HG02759 (cell line): Measurements from ENCODE around the gene DCANP1.
A peak's percentile ranks its signal among the peaks of the same experiment; 100 is the strongest.

Experiments used
- ATAC-seq: cut with Tn5 transposase; IDR thresholded peaks from one replicate; pipeline ENCODE4 v1.9.1; 2021; ENCODE audit warnings: mild to moderate bottlenecking, moderate library complexity; ENCODE audit not compliant: unreplicated experiment

DCANP1 gene

DNA sequence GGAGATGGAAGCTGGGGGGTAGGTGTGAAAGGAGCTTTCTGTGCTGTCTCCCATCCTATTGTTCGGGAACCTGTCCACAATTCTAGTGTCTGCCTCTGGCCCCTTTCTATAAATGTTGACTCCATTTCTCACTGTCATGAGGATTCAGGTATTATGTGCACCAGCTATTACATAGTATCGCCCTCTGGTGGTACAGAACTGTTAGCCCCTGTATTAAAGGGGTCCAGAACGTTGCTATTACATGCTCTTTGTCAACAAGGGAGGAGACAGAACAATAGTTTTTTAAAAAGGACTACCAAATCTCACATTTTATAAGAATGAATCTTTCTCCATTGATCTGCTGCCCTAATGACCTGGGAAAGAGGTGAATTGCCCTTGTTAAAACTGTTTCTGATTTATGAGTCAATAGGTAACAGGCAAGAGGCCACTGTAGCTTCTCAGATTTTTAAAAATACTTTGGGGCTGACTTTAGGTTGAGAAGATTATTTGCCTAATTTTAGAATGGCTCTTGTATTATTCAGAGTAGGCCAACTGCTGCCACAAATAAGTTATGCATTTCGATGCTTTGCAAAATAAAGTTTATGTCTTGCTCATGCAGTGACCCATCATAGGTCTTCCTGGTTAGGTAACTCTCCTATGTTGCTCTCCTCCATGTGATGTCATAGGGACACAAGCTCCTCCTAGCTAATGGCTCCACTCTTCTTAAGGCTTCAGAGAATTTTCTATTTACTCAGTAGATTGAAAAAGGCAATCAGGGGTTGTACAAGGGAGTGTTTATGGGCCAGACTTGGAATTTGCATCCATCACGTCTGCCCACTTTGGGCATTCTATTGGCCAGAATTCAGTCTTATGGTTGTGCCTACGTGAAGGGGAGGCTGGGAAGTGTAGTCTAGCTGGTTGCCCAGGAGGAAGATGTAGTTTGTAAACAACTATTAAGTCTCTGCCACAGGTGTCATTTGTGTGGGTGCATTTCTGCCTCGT, 20.8 kb downstream of the DCANP1 start:
- ATAC-seq: peak; percentile 70

DNA sequence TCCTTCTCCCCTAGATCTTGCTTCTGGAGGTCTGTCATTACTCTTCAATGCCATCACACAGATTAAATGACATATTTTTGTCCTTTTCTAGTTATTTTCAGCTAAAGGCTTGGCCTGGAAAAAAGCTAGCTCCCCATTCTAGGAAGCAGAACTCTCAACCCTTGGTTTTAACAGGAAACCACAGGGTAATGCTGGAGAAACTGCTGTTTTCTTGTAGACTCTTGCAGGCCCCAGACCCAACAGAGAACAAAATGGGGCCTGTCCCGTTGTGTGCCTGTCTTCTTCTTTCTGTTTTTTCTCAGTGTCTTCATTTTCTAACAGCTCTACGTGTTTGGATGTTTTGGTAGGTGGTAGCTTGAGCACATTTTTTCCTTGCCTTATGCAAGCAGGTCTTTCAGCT, 21.5 kb downstream of the DCANP1 start:
- ATAC-seq: no peak

DNA sequence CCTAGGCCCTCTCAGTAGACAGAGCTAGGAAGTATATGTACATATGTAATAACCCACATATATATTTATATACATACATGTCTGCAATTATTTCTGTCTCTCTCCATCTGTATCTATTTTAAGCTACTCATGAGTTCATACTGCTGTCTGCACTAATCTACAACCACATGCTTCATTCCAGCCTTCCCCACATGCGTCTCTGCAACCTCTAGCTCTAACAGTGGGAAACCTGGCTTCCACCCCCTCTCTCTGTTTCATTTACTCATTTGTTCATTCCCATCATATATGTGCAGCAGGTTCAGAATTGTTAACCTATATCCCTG, 23.3 kb downstream of the DCANP1 start:
- no peak for ATAC-seq

DNA sequence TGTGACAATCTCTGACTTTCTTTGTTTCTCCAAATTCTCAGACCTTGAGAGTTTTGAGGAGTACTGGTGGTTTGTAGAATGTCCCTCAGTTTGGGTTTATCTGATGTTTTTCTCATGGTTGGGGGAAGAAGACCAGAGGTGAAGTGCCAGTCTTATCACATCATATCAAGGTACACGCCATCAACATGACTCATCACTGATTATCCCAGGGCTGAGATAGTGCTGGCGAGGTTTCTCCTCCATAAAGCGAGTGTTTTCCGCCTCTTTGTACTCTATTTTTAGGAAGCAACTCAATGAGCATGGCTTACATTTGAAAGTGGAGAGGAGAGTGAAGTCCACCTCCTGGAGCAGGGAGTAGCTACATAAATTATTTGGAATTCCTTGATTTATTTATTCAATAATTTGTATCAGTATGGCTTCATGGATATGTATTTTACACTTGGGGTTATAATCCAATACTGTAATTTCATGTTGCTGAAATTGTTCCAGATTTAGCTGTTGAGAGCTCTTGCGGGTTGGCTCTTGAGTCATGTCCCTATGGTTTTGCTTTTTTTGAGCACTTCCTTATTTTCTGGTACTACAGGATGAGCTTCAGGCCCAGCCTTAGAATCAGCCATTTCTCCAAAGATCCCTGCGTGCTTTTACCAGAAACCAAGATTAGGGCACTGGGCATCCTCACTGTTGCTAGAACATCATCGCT, 23.9 kb downstream of the DCANP1 start:
- no peak for ATAC-seq

DNA sequence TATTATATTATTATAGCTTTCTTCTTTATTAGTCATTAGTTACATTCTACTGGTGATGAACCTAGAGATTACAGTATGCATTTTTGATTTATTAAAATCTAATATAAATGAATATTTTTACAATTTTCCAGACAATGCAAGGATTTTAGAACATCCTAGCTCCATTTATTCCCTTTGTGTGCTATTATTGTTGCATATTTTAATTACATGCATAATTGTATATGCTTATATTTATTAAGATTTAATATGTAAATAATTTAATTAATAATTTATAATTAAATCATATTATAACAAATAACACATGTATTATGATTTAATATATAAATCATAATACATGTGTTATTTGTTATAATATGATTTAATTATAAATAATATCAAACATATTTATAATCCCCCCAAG, 24.7 kb downstream of the DCANP1 start:
- no peak for ATAC-seq

DNA sequence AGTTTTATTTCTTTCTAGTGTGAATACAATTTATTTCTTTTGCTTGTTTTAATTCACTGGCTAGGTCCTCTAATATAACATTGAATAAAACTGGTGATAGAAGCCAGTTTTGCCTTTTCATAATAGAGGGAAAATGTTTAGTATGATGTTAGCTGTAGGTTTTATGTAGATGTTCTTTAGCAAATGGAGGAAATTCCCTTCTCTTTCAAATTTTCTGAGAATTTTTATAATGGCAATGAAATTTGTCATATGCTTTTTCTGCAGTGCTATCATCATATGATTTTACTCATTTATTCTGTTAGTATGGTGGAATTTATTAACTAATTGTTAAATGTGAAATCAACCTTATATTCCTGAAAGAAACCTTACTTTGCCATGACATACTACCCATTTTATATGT, 30.1 kb downstream of the DCANP1 start:
- ATAC-seq: no peak

DNA sequence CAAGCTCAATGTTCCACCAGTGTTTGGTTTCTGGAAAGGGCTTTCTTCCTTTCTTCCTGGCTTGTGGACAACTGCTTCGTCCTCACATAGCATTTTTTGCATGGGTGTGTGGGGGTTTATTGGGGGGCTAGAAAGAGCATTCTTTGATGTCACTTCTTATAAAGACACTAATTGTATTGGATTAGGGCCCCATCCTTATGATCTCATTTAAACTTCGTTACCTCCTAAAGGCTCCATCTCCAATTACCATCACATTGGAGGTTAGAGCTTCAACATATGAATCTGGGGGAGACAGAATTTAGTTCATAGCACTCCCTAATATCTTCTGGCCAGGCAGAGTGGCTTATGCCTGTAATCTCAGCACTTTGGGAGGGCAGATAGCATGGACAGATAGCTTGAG, 42.1 kb downstream of the DCANP1 start:
- no peak for ATAC-seq

DNA sequence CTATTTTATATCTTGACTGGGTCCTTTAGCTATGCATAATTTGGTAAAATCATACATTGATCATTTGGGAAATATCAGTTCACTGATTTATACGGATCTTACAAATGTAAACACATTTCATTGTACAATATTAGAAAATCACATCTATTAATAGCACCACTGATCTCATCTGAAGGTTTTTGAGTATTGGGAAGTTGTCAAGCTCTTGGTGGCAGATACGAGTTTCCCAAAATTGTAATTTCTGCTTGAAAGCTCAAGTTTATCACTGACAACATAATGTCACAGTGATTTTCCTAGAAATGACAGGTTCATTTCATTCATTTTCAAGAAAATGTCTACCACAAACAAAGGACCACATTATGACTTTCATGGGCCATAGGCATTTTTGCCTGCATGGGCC, 45.1 kb downstream of the DCANP1 start:
- no peak for ATAC-seq

DNA sequence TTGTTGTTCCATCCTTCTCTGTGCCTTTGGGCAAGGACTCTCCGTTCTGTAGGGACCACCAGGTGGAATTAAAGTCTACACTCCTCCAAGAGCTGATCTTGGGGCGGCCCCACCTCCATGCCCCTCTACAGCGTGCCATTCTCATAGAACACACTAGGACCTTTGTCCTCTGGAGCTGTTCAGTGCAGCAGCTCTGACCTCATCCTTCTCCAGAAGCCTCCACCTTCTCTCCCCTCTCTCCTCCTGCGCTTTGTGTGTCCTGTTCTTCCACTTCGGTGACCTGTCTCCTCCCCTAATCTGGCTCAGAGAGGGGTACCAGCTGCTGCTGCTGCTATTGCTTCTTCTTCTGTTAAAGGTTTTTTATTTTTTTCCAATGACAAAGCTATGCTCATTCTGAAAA, 46.3 kb downstream of the DCANP1 start:
- ATAC-seq: no peak

DNA sequence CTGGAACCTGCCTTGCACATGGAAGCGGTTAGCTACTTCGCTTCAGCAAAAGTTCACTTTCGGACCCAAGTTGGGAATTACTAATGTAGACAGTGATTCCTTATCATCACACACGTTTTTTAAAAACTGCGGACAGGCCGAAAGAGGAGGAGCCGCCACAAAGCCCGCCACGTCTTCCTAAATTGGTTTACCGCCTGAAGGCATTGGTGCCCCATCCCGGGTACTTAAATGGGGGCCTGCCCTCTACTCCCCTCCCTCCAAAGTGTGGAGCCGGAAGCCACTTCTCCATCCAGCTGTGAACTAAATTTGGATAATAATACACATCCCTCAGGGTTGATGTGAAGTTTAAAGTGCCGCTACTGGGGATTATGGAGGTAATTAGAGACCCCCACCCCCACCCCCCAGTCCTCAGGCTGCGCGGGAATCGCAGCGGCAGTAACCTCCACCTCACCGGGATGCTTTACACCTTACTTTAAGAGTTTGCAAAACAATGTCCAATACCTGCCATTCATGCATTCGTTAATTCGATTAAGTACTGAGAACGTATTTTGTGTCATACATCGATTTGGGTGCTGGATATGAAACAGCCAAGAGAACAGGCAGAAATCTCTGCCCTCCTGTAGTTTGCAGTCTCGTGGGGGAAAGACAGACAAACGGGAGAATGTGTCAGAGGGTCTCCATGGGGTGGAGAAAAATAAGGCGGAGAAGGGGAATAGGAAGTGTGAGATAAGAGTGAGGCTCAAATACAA, 47.2 kb downstream of the DCANP1 start:
- no peak for ATAC-seq

DNA sequence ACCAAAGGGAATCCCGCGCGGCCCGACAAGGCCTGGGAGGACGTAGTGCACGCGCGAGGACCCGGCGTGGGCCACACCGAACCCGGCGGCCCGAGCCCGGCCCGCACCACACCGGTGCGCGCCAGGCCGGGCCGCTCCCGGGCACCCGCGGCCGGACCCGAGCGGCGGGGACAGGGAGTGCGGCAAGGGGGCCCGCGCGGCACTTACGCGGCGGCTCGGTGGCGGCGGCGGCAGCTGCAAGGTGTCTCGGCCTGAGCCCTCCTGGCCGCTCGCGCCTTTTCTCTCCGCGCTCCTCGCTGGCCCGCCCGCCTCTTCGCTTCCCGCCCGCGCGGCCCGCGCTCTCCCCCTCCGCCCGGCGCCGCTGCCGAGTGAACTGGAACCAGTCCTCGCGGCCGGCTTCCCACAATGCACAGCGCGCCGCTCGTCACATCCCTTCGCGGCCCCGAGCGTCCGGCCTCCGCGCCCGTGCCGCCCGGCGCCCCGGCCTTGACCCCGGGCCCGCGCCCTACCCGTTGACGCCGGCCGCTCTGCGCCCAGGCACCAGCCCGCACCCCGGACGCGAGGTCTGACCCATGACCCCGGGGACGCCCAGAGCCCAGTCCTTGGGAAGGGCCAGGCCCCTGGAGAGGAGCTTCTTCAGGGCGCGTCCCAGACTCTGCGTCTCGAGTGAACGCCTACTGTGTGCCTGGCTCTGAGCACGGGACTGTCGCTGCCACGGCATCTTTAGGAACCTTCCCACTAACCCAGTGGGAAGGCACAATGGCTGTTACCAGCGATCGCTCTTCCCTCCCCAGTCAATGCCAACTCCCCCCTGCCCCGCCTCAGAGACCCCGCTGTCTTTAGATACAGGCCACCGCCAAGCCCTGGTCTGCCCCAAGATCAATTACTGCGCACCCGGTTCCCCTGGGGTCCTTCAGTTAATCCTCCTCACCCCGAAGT, 48.0 kb downstream of the DCANP1 start, which contains the start of gene MACROH2A1:
Gene MACROH2A1 (minus strand): TSS at position 377 of the 939 bp plus-strand sequence. CDS start 10,138 bp downstream, outside the sequence.
- peak; percentile 87 for ATAC-seq

DNA sequence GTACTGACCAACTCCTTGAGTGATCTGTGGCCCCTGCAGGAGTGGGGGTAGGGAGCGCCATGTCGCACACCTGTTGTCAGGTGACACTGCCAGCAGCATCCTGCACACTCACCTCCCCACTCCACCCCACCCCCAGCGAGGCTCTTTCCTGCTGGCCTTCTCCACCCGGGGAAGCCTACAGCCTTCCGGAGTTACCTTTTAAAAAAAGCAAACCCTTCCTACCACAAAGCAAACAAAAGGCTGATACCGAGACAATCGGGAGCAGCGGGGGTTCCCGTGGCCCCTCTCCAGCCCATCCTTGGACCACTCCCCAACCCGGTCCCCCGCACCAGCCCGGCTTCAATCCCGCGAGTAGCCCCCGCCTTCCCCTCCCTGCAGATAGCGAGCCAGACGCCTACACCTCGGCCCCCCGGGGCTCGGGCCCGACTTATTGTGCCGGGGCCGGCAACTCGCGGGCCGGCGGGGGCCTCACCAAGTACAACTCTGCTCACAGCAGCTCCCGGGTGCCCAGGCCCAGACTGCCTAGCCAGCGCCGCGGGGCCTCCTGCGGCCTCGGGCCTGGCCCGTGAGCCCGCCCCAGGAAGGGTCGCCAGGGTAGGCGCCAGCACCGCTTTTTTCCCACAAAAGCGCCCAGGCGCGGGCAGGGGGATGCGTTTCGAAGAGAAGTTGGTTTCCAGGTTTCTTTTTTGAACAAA, 48.8 kb downstream of the DCANP1 start:
- ATAC-seq: peak; percentile 42

DNA sequence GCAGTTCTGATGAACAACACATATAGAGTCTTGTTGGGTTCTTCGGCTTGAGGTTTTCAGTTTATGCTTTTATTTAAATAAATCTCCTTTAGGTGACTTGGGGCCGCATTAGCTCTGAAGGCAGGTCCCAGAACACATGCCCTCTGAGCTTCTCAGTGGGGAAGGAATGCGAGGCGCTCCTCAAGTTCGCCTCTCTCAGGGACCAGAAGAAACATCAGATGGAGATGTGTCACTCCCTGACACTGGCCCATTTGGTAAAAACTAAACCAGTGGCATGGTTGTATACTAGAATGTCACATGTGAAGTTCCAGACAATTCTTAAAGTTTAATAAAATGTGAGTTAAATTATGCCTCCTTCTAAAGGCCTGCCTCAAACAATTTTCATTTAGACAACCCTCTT, 50.1 kb downstream of the DCANP1 start:
- ATAC-seq: no peak

DNA sequence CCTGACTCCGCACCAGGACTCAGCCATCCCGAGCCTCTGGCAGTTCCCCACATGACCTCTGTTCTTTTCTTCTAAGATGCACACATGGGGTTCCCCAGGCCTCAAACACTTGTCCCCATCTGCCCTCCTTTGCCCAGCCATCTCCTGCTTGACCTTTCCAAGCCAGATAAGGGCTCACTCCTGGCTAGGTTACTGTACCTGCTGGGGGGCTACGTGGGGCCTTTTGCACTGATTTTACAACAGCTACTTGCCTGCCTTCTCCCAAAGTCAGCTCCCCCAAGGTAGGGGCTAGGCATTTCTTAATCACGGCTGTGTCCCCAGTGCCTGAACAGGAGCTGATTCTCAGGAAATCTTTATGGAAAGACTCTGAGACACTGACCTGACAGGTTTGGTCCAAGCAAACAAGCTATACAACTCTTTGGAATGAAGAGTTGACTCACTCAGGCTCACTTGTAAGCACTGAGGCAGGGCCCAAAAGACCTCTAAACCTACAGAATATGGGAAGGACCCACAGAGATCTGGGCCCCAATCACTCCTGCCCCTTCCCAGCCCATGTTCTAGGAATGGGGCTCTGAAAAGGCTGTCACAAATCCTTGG, 50.6 kb downstream of the DCANP1 start:
- no peak for ATAC-seq

DNA sequence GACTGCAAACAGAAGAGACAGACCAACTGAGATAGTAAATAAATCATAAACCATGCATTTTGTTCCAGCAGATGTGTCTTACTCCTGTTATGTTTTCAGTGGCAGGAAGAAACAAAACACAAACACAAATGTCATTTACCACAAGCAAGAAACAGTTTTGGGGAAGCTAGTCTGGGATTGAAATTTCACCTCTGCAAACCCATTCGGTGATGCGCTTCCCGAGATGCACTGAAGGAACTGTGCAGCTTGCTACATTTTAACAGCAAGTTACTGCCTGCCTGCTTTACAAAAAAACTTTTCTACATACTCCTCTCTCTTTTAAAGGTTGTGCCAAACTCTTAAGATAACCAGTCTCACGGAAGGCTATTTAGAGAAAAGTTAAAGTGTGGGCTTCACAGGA, 51.3 kb downstream of the DCANP1 start:
- ATAC-seq: no peak

DNA sequence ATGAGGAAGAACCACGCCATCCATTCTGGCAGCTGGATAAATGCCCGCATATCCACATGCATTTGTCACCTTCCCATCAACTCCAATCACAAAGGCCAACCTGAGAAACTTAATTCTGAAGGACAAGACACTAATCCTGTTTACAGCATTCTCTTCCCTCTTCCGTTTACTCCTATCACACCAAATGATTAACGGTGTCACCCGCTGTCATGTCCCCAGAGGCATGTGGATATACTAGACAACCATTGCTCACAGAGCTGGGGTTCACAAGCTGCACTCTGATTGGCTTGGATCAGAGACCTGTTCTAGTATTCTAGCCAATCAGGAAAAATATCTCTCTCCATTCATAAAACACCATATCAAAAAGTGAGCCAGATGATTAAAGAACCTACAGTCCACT, 51.7 kb downstream of the DCANP1 start:
- ATAC-seq: no peak
